Lower leg skin (tissue), 4 donors: Measurements from ENCODE around the gene ZBTB40. TPM values are rescaled to one million over a fixed set of nuclear protein-coding genes. Genes with fewer than 3 reads are reported as not detected.

Source experiments
- DNase-seq, 2 donors: peaks; one replicate each; pipeline ENCODE4 v3.0.0-alpha.2; 2019; ENCODE audit warnings: low spot score in 2 of 2
- H3K4me3 ChIP-seq: fragments of 200-600 bp; sonication (generic); 2 replicates; pipeline ENCODE4 v1.5.1; 2017; ENCODE audit warnings: mild to moderate bottlenecking, low read depth; ENCODE audit not compliant: poor library complexity, severe bottlenecking
- CTCF ChIP-seq, 3 donors: fragments of 450-650 bp; IDR thresholded peaks; one replicate each; pipeline ENCODE4 v1.5.1; 2016; ENCODE audit warnings: antibody characterized with exemption in 3 of 3, mild to moderate bottlenecking in 3 of 3, moderate library complexity in 2 of 3
- POLR2A ChIP-seq, 2 donors: fragments of 450-650 bp; IDR thresholded peaks; one replicate each; pipeline ENCODE4 v1.6.1; 2016 to 2017; ENCODE audit warnings: antibody characterized with exemption in 2 of 2, mild to moderate bottlenecking in 1 of 2, moderate library complexity in 1 of 2
- WGBS, 2 donors: methylation state at CpG; one replicate each; pipeline ENCODE4 v1.1.5; 2018; 5-methylcytosine and 5-hydroxymethylcytosine counted together
- intact Hi-C: fragments of 100-400 bp; cut with DNase I; formaldehyde crosslinking; loops from one replicate; pipeline ENCODE4 v1.15.0; 2023; ENCODE audit warnings: low total_unique reads
- total RNA-seq, 4 donors: library from RNA; depleted of rRNA; stranded (reverse); fragments of >200 nt; gene quantifications; one replicate each; pipeline ENCODE4 v1.1.0, GENCODE V29; 2016

Gene ZBTB40
- total RNA-seq, 4 donors from 2014 or later = 7.5 to 13.3 (median 12.4) TPM

GRCh38 chr1:22414244-22414751, 37.4 kb upstream of the ZBTB40 start:
- WGBS, 2 donors = 87 to 88% methylated on average over 11 of the region's 11 CpGs
- DNase-seq = no peak
- TF ChIP-seq CTCF (IDR thresholded peaks at IDR 0.05) (no peak), POLR2A (IDR thresholded peaks at IDR 0.05) (no peak)
- intact Hi-C loops = loop anchor here (10.0 kb wide), 1 partner anchor 289 kb away; no protein-coding TSS in a partner anchor
- no peak overlapping the region for H3K4me3 ChIP-seq

GRCh38 chr1:22415489-22415888, 36.2 kb upstream of the ZBTB40 start:
- intact Hi-C loops = loop anchor here (10.0 kb wide), 1 partner anchor 291 kb away; no protein-coding TSS in a partner anchor
- no peak for DNase-seq
- WGBS, 2 donors = 81 to 92% methylated on average over 7 of the region's 7 CpGs
- TF ChIP-seq CTCF (IDR thresholded peaks at IDR 0.05) (no peak), POLR2A (IDR thresholded peaks at IDR 0.05) (no peak)
- no peak overlapping the region for H3K4me3 ChIP-seq

GRCh38 chr1:22416555-22417454, 34.8 kb upstream of the ZBTB40 start:
- no peak overlapping the region for H3K4me3 ChIP-seq
- peak; percentile 61 to 93 for DNase-seq
- intact Hi-C loops = loop anchor here (10.0 kb wide), 1 partner anchor 292 kb away; no protein-coding TSS in a partner anchor
- TF ChIP-seq CTCF (IDR thresholded peaks at IDR 0.05) (peak in 1 of 3 donors; percentile 32), POLR2A (IDR thresholded peaks at IDR 0.05) (no peak)
- 15 to 17% methylated on average over 13 of the region's 13 CpGs for WGBS, 2 donors

- DNase-seq = no peak
- no peak overlapping the region for H3K4me3 ChIP-seq
- intact Hi-C loops = loop anchor here (10.0 kb wide), 1 partner anchor 293 kb away; no protein-coding TSS in a partner anchor
- 83 to 86% methylated on average over 12 of the region's 12 CpGs for WGBS, 2 donors
- TF ChIP-seq CTCF (IDR thresholded peaks at IDR 0.05) (no peak), POLR2A (IDR thresholded peaks at IDR 0.05) (no peak)
Measured at GRCh38 chr1:22417466-22417865, 34.2 kb upstream of the ZBTB40 start.

- intact Hi-C loops = loop anchor here (10.0 kb wide), 1 partner anchor 294 kb away; no protein-coding TSS in a partner anchor
- TF ChIP-seq POLR2A (IDR thresholded peaks at IDR 0.05) (no peak), CTCF (IDR thresholded peaks at IDR 0.05) (no peak)
- WGBS, 2 donors = 66 to 81% methylated on average over 4 of the region's 4 CpGs
- H3K4me3 ChIP-seq = no peak overlapping the region
- no peak for DNase-seq
Measured at GRCh38 chr1:22418312-22418711, 33.3 kb upstream of the ZBTB40 start.
